Stomach (tissue), 9 donors: ENCODE results near the gene RXFP4. TPM values are rescaled to one million over a fixed set of nuclear protein-coding genes. Genes with fewer than 3 reads are reported as not detected.

Experiments used
- DNase-seq, 2 donors: peaks; one replicate each; pipeline versions ENCODE4 v3.0.0 to v3.0.0-alpha.2; 2013 to 2019
- H3K27ac ChIP-seq, 5 donors: fragments of 200-600 bp in 4 of 5; sonication (generic) in 4 of 5; one replicate each; pipeline ENCODE4 v1.5.1; 2013 to 2019; ENCODE audit warnings: mild to moderate bottlenecking in 1 of 5, moderate library complexity in 1 of 5
- H3K27me3 ChIP-seq, 3 donors: fragments of 200-600 bp; sonication (generic); one replicate each; pipeline ENCODE4 v1.5.1; 2017 to 2019; ENCODE audit warnings: mixed run types in 1 of 3
- H3K36me3 ChIP-seq, 4 donors: fragments of 200-600 bp; sonication (generic); 1 replicate in 3 of 4; 2 replicates in 1 of 4; pipeline ENCODE4 v1.5.1; 2016 to 2019
- H3K4me1 ChIP-seq, 4 donors: fragments of 200-600 bp; sonication (generic); one replicate each; pipeline ENCODE4 v1.5.1; 2016 to 2019
- H3K4me3 ChIP-seq, 4 donors: fragments of 200-600 bp; sonication (generic) in 3 of 4; one replicate each; pipeline ENCODE4 v1.5.1; 2016 to 2019; ENCODE audit warnings: mild to moderate bottlenecking in 1 of 4
- H3K9me3 ChIP-seq, 4 donors: fragments of 200-600 bp; sonication (generic); one replicate each; pipeline ENCODE4 v1.5.1; 2016 to 2019
- CTCF ChIP-seq, 7 experiments: fragments of 450-650 bp in 4 of 7; fragments of 200-600 bp in 3 of 7; sonication (generic) in 3 of 7; IDR thresholded peaks; one replicate each; pipeline ENCODE4 v1.5.1; 2016 to 2019; ENCODE audit warnings: antibody characterized with exemption in 7 of 7, control low read depth in 2 of 7, mild to moderate bottlenecking in 1 of 7
- EP300 ChIP-seq: sonication (generic); formaldehyde crosslinking; IDR thresholded peaks from one replicate; pipeline ENCODE4 v1.6.1; 2017; ENCODE audit warnings: antibody characterized with exemption
- POLR2A ChIP-seq, 4 donors: fragments of 450-650 bp; IDR thresholded peaks; one replicate each; pipeline ENCODE4 v1.6.1; 2016; ENCODE audit warnings: antibody characterized with exemption in 4 of 4, control low read depth in 2 of 4, mild to moderate bottlenecking in 1 of 4, moderate library complexity in 1 of 4
- POLR2AphosphoS5 ChIP-seq, 3 donors: sonication (generic); formaldehyde crosslinking; IDR thresholded peaks; one replicate each; pipeline ENCODE4 v1.6.1; 2016; ENCODE audit warnings: antibody characterized with exemption in 3 of 3
- WGBS, 5 donors: extraction: QIAGEN DNeasy Blood & Tissue Kit in 3 of 5; methylation state at CpG; one replicate each; pipeline versions ENCODE4 v1.1.5 to v1.1.7; 2013 to 2018; 5-methylcytosine and 5-hydroxymethylcytosine counted together
- intact Hi-C: fragments of 100-400 bp; cut with DNase I; formaldehyde crosslinking; loops from one replicate; pipeline ENCODE4 v1.15.1; 2023; ENCODE audit warnings: low total_unique reads
- polyA plus RNA-seq, 3 donors: library from polyadenylated mRNA; stranded (reverse); fragments of 200-250 nt; gene quantifications; one replicate each; pipeline ENCODE4 v1.2.3, GENCODE V29; 2013
- total RNA-seq, 5 donors: library from RNA; depleted of rRNA; stranded (reverse); fragments of >200 nt; gene quantifications; one replicate each; pipeline versions ENCODE4 v1.1.0 to v1.2.3, GENCODE V29; 2014 to 2016
- donor health status: healthy with polysubstance abuse.
- donor health status: Bipolar disorder and iron deficiency.
- donor health status: healthy.

RXFP4 gene
- total and polyA plus RNA-seq, 8 donors = 50.4 TPM; not detected in 7

- TF ChIP-seq POLR2AphosphoS5 (IDR thresholded peaks at IDR 0.05) (no peak), CTCF (IDR thresholded peaks at IDR 0.05) (no peak), EP300 (no peak), POLR2A (IDR thresholded peaks at IDR 0.05) (no peak)
- peaks cover 4 to 38% (median 24%) of the 10 kb centered on the region in 4 donors for H3K4me1 ChIP-seq
- no peaks in the 10 kb centered on the region for H3K27me3 ChIP-seq
- H3K27ac ChIP-seq = peak overlapping the region in 1 of 5 donors; percentile 14
- no peak overlapping the region for H3K4me3 ChIP-seq
- H3K9me3 ChIP-seq = no peaks in the 10 kb centered on the region
- intact Hi-C loops = no loop called here
- WGBS, 5 donors = 62 to 66% (median 64%) methylated on average over 6 of the region's 6 CpGs
- DNase-seq = no peak
- peaks cover 69 to 78% (median 77%) of the 10 kb centered on the region in 4 donors for H3K36me3 ChIP-seq
Measured at GRCh38 chr1:155913969-155914757, 27.3 kb upstream of the RXFP4 start.

- WGBS, 5 donors = 54 to 63% (median 59%) methylated on average over 3 of the region's 3 CpGs
- Histone ChIP-seq H3K4me3 (no peak overlapping the region), H3K27me3 (no peaks in the 10 kb centered on the region), H3K4me1 (peaks cover 0 to 40% (median 25%) of the 10 kb centered on the region in 4 donors), H3K36me3 (peaks cover 91 to 100% (median 100%) of the 10 kb centered on the region in 4 donors), H3K9me3 (no peaks in the 10 kb centered on the region), H3K27ac (no peak overlapping the region)
- TF ChIP-seq EP300 (no peak), POLR2AphosphoS5 (IDR thresholded peaks at IDR 0.05) (no peak), POLR2A (IDR thresholded peaks at IDR 0.05) (no peak), CTCF (IDR thresholded peaks at IDR 0.05) (no peak)
- intact Hi-C loops = no loop called here
- no peak for DNase-seq
Measured at GRCh38 chr1:155918660-155919059, 22.8 kb upstream of the RXFP4 start.

- TF ChIP-seq POLR2AphosphoS5 (IDR thresholded peaks at IDR 0.05) (no peak), CTCF (IDR thresholded peaks at IDR 0.05) (no peak), EP300 (no peak), POLR2A (IDR thresholded peaks at IDR 0.05) (no peak)
- DNase-seq = no peak
- Histone ChIP-seq H3K9me3 (no peaks in the 10 kb centered on the region), H3K36me3 (peaks cover 91 to 100% (median 100%) of the 10 kb centered on the region in 4 donors), H3K27ac (peak overlapping the region; percentile 5 to 62 (median 46)), H3K27me3 (no peaks in the 10 kb centered on the region), H3K4me1 (peaks cover 0 to 49% (median 33%) of the 10 kb centered on the region in 4 donors), H3K4me3 (no peak overlapping the region)
- intact Hi-C loops = no loop called here
- 96 to 100% (median 100%) methylated on average over 2 of the region's 2 CpGs for whole genome bisulfite sequencing, 5 donors
Measured at GRCh38 chr1:155919801-155920200, 21.6 kb upstream of the RXFP4 start.

GRCh38 chr1:155920717-155921116, 20.7 kb upstream of the RXFP4 start:
- Histone ChIP-seq H3K4me1 (peaks cover 0 to 53% (median 33%) of the 10 kb centered on the region in 4 donors), H3K27me3 (no peaks in the 10 kb centered on the region), H3K27ac (peak overlapping the region; percentile 42 to 74 (median 62)), H3K4me3 (peak overlapping the region in 1 of 4 donors; percentile 0), H3K9me3 (no peaks in the 10 kb centered on the region), H3K36me3 (peaks cover 93 to 100% (median 100%) of the 10 kb centered on the region in 4 donors)
- WGBS, 5 donors = 22 to 76% (median 39%) methylated on average over 3 of the region's 3 CpGs
- DNase-seq = peak in 1 of 2 donors; percentile 41
- intact Hi-C loops = no loop called here
- TF ChIP-seq EP300 (no peak), CTCF (IDR thresholded peaks at IDR 0.05) (no peak), POLR2AphosphoS5 (IDR thresholded peaks at IDR 0.05) (peak in 2 of 3 donors; percentile 31 to 83), POLR2A (IDR thresholded peaks at IDR 0.05) (no peak)
